ENCODE measurements around the gene AMIGO1. TPM values are rescaled to one million over a fixed set of nuclear protein-coding genes. Genes with fewer than 3 reads are reported as not detected.

The AMIGO1 gene
- total RNA-seq, 1 experiment from 2014 or later = 2.7 TPM

- TF ChIP-seq EZH2 (IDR thresholded peaks at IDR 0.05; ENCODE audit: low read length, unreplicated experiment) = no peak
- TF ChIP-seq CTCF (conservative IDR thresholded peaks at IDR 0.05; ENCODE audit: low read depth, low read length) = no peak
- no peak for TF ChIP-seq EZH2phosphoT487 (IDR thresholded peaks at IDR 0.05; ENCODE audit: borderline replicate concordance, low read length)
- H4K20me1 ChIP-seq (ENCODE audit: low read length) = no peaks in the 10 kb centered on the region
- no peak overlapping the region for H2AFZ ChIP-seq (ENCODE audit: low read length)
- no peak overlapping the region for H3K27ac ChIP-seq (ENCODE audit: low read length)
- H3K36me3 ChIP-seq (ENCODE audit: low read depth, low read length) = no peaks in the 10 kb centered on the region
- no peaks in the 10 kb centered on the region for H3K9me3 ChIP-seq (ENCODE audit: low read length)
- ChIA-PET CTCF (no interaction called here), POLR2A (ENCODE audit: unreplicated experiment) (no interaction called here)
- H3K79me2 ChIP-seq (ENCODE audit: low read length) = peaks cover 12% of the 10 kb centered on the region; the same call in 1 of the 2 replicates
- no peak for DNase-seq
- no peak overlapping the region for H3K4me2 ChIP-seq (ENCODE audit: low read length)
- intact Hi-C loops (cut with micrococcal nuclease) = no loop called here
- no peak overlapping the region for H3K9ac ChIP-seq (ENCODE audit: low read length)
- no peaks in the 10 kb centered on the region for H3K9me2 ChIP-seq (replicated peaks; ENCODE audit: low read length)
- peaks cover 4% of the 10 kb centered on the region for H3K27me3 ChIP-seq (ENCODE audit: low read length)
- no peak for ATAC-seq
- H3K4me3 ChIP-seq (ENCODE audit: low read length) = no peak overlapping the region
- H3K4me1 ChIP-seq (ENCODE audit: insufficient read depth, low read length) = peaks cover 17% of the 10 kb centered on the region
- no peaks in the 10 kb centered on the region for H3F3A ChIP-seq (ENCODE audit: low read length, unreplicated experiment)
- no TSS peak for BruUV-seq (replicated peaks)
Measured at GRCh38 chr1:109487261-109487660, 22.3 kb downstream of the AMIGO1 start.

GRCh38 chr1:109485001-109485400 lies 24.5 kb downstream of the AMIGO1 start:
- BruUV-seq (replicated peaks) = no TSS peak
- no peaks in the 10 kb centered on the region for H3K9me3 ChIP-seq (ENCODE audit: low read length)
- peaks cover 17% of the 10 kb centered on the region for H3K4me1 ChIP-seq (ENCODE audit: insufficient read depth, low read length)
- peak overlapping the region; percentile 98 for H3K4me2 ChIP-seq (ENCODE audit: low read length)
- no peak overlapping the region for H2AFZ ChIP-seq (ENCODE audit: low read length)
- no peak for TF ChIP-seq EZH2phosphoT487 (IDR thresholded peaks at IDR 0.05; ENCODE audit: borderline replicate concordance, low read length)
- no peak for TF ChIP-seq EZH2 (IDR thresholded peaks at IDR 0.05; ENCODE audit: low read length, unreplicated experiment)
- TF ChIP-seq CTCF (conservative IDR thresholded peaks at IDR 0.05; ENCODE audit: low read depth, low read length) = no peak
- peak overlapping the region; percentile 91 for H3K4me3 ChIP-seq (ENCODE audit: low read length)
- H4K20me1 ChIP-seq (ENCODE audit: low read length) = no peaks in the 10 kb centered on the region
- no peaks in the 10 kb centered on the region for H3F3A ChIP-seq (ENCODE audit: low read length, unreplicated experiment)
- peaks cover 12% of the 10 kb centered on the region for H3K27me3 ChIP-seq (ENCODE audit: low read length)
- H3K9ac ChIP-seq (ENCODE audit: low read length) = no peak overlapping the region
- intact Hi-C loops (cut with micrococcal nuclease) = no loop called here
- no peaks in the 10 kb centered on the region for H3K9me2 ChIP-seq (replicated peaks; ENCODE audit: low read length)
- H3K27ac ChIP-seq (ENCODE audit: low read length) = no peak overlapping the region
- ATAC-seq (no peak), DNase-seq (no peak)
- H3K79me2 ChIP-seq (ENCODE audit: low read length) = peaks cover 12% of the 10 kb centered on the region; the same call in 1 of the 2 replicates
- ChIA-PET CTCF (no interaction called here), POLR2A (ENCODE audit: unreplicated experiment) (no interaction called here)
- H3K36me3 ChIP-seq (ENCODE audit: low read depth, low read length) = no peaks in the 10 kb centered on the region

- Histone ChIP-seq H2AFZ (ENCODE audit: low read length) (peak overlapping the region; percentile 87), H3K9ac (ENCODE audit: low read length) (peak overlapping the region; percentile 94), H3K79me2 (ENCODE audit: low read length) (peaks cover 12% of the 10 kb centered on the region; the same call in 1 of the 2 replicates), H3K9me2 (replicated peaks; ENCODE audit: low read length) (no peaks in the 10 kb centered on the region), H3K4me1 (ENCODE audit: insufficient read depth, low read length) (peaks cover 17% of the 10 kb centered on the region), H4K20me1 (ENCODE audit: low read length) (no peaks in the 10 kb centered on the region), H3K27ac (ENCODE audit: low read length) (no peak overlapping the region), H3K4me3 (ENCODE audit: low read length) (peak overlapping the region; percentile 91), H3K9me3 (ENCODE audit: low read length) (no peaks in the 10 kb centered on the region), H3F3A (ENCODE audit: low read length, unreplicated experiment) (no peaks in the 10 kb centered on the region), H3K36me3 (ENCODE audit: low read depth, low read length) (no peaks in the 10 kb centered on the region), H3K27me3 (ENCODE audit: low read length) (peaks cover 12% of the 10 kb centered on the region), H3K4me2 (ENCODE audit: low read length) (peak overlapping the region; percentile 98)
- ChIA-PET CTCF (no interaction called here), POLR2A (ENCODE audit: unreplicated experiment) (interaction anchor here (0.6 kb wide), 1 partner anchor 521 kb away, joined by 5 read pairs; no protein-coding TSS in a partner anchor)
- intact Hi-C loops (cut with micrococcal nuclease) = loop anchor here (5.0 kb wide), 1 partner anchor 57 kb away; the partner anchor contains the start of gene PSMA5
- TSS peak; percentile 71 for BruUV-seq (replicated peaks)
- DNase-seq = no peak
- TF ChIP-seq EZH2phosphoT487 (IDR thresholded peaks at IDR 0.05; ENCODE audit: borderline replicate concordance, low read length) (no peak), EZH2 (IDR thresholded peaks at IDR 0.05; ENCODE audit: low read length, unreplicated experiment) (no peak)
- peak; percentile 16 for ATAC-seq
Measured at GRCh38 chr1:109484519-109484975, 25.0 kb downstream of the AMIGO1 start.
